Neural cell (in vitro differentiated cells): ENCODE data around the gene LRMDA. TPM values are rescaled to one million over a fixed set of nuclear protein-coding genes. Genes with fewer than 3 reads are reported as not detected.

ENCODE experiments used
- H2AFZ ChIP-seq: fragments of 200-600, 300-800 bp; sonication (generic), shearing (Covaris generic); 2 replicates; pipeline ENCODE4 v1.6.0; 2014; ENCODE audit warnings: low read depth, mild to moderate bottlenecking, antibody characterized with exemption, low read length, moderate library complexity
- H3F3A ChIP-seq: fragments of 200-600 bp; shearing (Covaris generic); 2 replicates; pipeline ENCODE4 v1.6.1; 2016; ENCODE audit warnings: mild to moderate bottlenecking, moderate library complexity, mixed read lengths, antibody characterized with exemption, low read length; ENCODE audit not compliant: insufficient read depth, poor library complexity, severe bottlenecking
- H3K27ac ChIP-seq: fragments of 200-600, 300-800 bp; sonication (generic), shearing (Covaris generic); 2 replicates; pipeline ENCODE4 v1.5.1; 2014; ENCODE audit warnings: mild to moderate bottlenecking, low read length, moderate library complexity
- H3K27me3 ChIP-seq: fragments of 300-800, 200-600 bp; sonication (generic), shearing (Covaris generic); 2 replicates; pipeline ENCODE4 v1.6.0; 2014; ENCODE audit warnings: mild to moderate bottlenecking, low read depth, low read length, moderate library complexity; ENCODE audit not compliant: insufficient read depth
- H3K36me3 ChIP-seq: fragments of 300-800, 200-600 bp; sonication (generic), shearing (Covaris generic); 2 replicates; pipeline ENCODE4 v1.5.1; 2014; ENCODE audit warnings: mild to moderate bottlenecking, antibody characterized with exemption, low read length, moderate library complexity; ENCODE audit not compliant: insufficient read depth
- H3K4me2 ChIP-seq: fragments of 300-800, 200-600 bp; sonication (generic), shearing (Covaris generic); 2 replicates; pipeline ENCODE4 v1.6.0; 2014; ENCODE audit warnings: mild to moderate bottlenecking, low read length
- H3K4me3 ChIP-seq: fragments of 300-800, 200-600 bp; sonication (generic), shearing (Covaris generic); 2 replicates; pipeline ENCODE4 v1.5.1; 2014; ENCODE audit warnings: mild to moderate bottlenecking, low read length, moderate library complexity
- H3K79me2 ChIP-seq: fragments of 200-600 bp; shearing (Covaris generic); replicated peaks from 2 replicates; pipeline ENCODE4 v1.6.0; 2014; ENCODE audit warnings: mild to moderate bottlenecking, low read length, moderate library complexity; ENCODE audit not compliant: insufficient read depth
- H3K9ac ChIP-seq: fragments of 300-800, 200-600 bp; sonication (generic), shearing (Covaris generic); 2 replicates; pipeline ENCODE4 v1.6.1; 2016; ENCODE audit warnings: mild to moderate bottlenecking, low read length, mixed read lengths
- H3K9me2 ChIP-seq: fragments of 200-600 bp; shearing (Covaris generic); 2 replicates; pipeline ENCODE4 v1.6.1; 2016; ENCODE audit warnings: mild to moderate bottlenecking, low read length, mixed read lengths; ENCODE audit not compliant: insufficient read depth
- H3K9me3 ChIP-seq: fragments of 200-600, 300-800 bp; sonication (generic), shearing (Covaris generic); 2 replicates; pipeline ENCODE4 v1.6.1; 2016; ENCODE audit warnings: mild to moderate bottlenecking, mixed run types, low read length, moderate library complexity, mixed read lengths
- H4K20me1 ChIP-seq: fragments of 200-600 bp; shearing (Covaris generic); 2 replicates; pipeline ENCODE4 v1.6.1; 2016; ENCODE audit warnings: mild to moderate bottlenecking, mixed run types; ENCODE audit not compliant: insufficient read depth
- EP300 ChIP-seq: fragments of 450-650 bp; conservative IDR thresholded peaks from 2 replicates; pipeline ENCODE4 v1.6.1; 2014; ENCODE audit warnings: antibody characterized with exemption, mild to moderate bottlenecking, moderate library complexity; ENCODE audit not compliant: poor library complexity, severe bottlenecking
- EZH2 ChIP-seq: fragments of 200-600, 300-800 bp; shearing (Covaris generic), sonication (generic); IDR thresholded peaks from 2 replicates; pipeline ENCODE4 v1.6.1; 2014; ENCODE audit warnings: antibody characterized with exemption, low read length, borderline replicate concordance, mild to moderate bottlenecking; ENCODE audit not compliant: insufficient read depth, poor library complexity, severe bottlenecking
- MXI1 ChIP-seq: fragments of 450-650 bp; conservative IDR thresholded peaks from 2 replicates; pipeline ENCODE4 v1.6.1; 2014; ENCODE audit warnings: antibody characterized with exemption, mild to moderate bottlenecking; ENCODE audit not compliant: poor library complexity, severe bottlenecking
- POLR2AphosphoS5 ChIP-seq: IDR thresholded peaks from 2 replicates; pipeline ENCODE4 v1.6.1; 2012
- RAD21 ChIP-seq: fragments of 450-650 bp; conservative IDR thresholded peaks from 2 replicates; pipeline ENCODE4 v1.6.1; 2014; ENCODE audit warnings: antibody characterized with exemption, mild to moderate bottlenecking, moderate library complexity
- SMC3 ChIP-seq: fragments of 450-650 bp; conservative IDR thresholded peaks from 2 replicates; pipeline ENCODE4 v1.6.1; 2014; ENCODE audit warnings: antibody characterized with exemption, mild to moderate bottlenecking, moderate library complexity; ENCODE audit not compliant: poor library complexity
- TAF1 ChIP-seq: IDR thresholded peaks from 2 replicates; pipeline ENCODE4 v1.6.1; 2012; ENCODE audit warnings: low read depth
- polyA plus RNA-seq: library from polyadenylated mRNA; depleted of rRNA; stranded (reverse); fragments of >200 nt; gene quantifications from 2 replicates; pipeline ENCODE4 v1.2.3, GENCODE V29; 2014
- TF ChIP-seq, protein P1 (sequence below): fragments of 450-650 bp; IDR thresholded peaks from 2 replicates; pipeline ENCODE4 v1.5.1; 2014; ENCODE audit warnings: antibody characterized with exemption, mild to moderate bottlenecking, moderate library complexity; ENCODE audit not compliant: poor library complexity, severe bottlenecking
- TF ChIP-seq, protein P2 (sequence below): IDR thresholded peaks from 2 replicates; pipeline ENCODE4 v1.6.1; 2012; ENCODE audit warnings: borderline replicate concordance

Gene LRMDA
- polyA plus RNA-seq, 1 donor from 2014 or later, result 5.6 TPM

DNA sequence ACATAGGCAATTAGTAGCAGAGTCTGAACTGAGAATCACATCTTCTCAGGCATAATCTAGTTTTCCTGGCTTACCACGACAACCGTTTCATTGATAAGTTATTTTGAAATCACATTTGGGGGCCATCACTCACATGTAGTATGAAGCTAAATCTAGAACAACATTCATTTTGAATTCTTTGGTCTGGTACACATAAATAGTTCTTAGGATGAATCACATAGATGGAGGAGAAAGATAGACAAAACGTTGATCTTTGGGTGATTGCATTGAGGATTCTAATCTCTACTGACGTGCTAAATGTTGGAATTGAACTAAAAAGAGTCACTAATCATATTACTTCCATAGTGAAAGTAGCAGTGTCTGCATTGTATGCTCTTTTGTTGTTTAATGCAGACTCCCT is 1022.6 kb downstream of the LRMDA start:
- no peak overlapping the region for H3K4me3 ChIP-seq
- H3K9ac ChIP-seq, result no peak overlapping the region
- H3K9me2 ChIP-seq, result no peaks in the 10 kb centered on the region
- H3K4me2 ChIP-seq, result no peak overlapping the region
- H3K36me3 ChIP-seq, result no peaks in the 10 kb centered on the region
- H3K27me3 ChIP-seq, result no peaks in the 10 kb centered on the region
- TF ChIP-seq, protein P1, sequence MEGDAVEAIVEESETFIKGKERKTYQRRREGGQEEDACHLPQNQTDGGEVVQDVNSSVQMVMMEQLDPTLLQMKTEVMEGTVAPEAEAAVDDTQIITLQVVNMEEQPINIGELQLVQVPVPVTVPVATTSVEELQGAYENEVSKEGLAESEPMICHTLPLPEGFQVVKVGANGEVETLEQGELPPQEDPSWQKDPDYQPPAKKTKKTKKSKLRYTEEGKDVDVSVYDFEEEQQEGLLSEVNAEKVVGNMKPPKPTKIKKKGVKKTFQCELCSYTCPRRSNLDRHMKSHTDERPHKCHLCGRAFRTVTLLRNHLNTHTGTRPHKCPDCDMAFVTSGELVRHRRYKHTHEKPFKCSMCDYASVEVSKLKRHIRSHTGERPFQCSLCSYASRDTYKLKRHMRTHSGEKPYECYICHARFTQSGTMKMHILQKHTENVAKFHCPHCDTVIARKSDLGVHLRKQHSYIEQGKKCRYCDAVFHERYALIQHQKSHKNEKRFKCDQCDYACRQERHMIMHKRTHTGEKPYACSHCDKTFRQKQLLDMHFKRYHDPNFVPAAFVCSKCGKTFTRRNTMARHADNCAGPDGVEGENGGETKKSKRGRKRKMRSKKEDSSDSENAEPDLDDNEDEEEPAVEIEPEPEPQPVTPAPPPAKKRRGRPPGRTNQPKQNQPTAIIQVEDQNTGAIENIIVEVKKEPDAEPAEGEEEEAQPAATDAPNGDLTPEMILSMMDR, result no peak
- TF ChIP-seq EZH2 (no peak), SMC3 (no peak), EP300 (no peak), RAD21 (no peak), MXI1 (no peak), POLR2AphosphoS5 (no peak), TAF1 (no peak)
- TF ChIP-seq, protein P2, sequence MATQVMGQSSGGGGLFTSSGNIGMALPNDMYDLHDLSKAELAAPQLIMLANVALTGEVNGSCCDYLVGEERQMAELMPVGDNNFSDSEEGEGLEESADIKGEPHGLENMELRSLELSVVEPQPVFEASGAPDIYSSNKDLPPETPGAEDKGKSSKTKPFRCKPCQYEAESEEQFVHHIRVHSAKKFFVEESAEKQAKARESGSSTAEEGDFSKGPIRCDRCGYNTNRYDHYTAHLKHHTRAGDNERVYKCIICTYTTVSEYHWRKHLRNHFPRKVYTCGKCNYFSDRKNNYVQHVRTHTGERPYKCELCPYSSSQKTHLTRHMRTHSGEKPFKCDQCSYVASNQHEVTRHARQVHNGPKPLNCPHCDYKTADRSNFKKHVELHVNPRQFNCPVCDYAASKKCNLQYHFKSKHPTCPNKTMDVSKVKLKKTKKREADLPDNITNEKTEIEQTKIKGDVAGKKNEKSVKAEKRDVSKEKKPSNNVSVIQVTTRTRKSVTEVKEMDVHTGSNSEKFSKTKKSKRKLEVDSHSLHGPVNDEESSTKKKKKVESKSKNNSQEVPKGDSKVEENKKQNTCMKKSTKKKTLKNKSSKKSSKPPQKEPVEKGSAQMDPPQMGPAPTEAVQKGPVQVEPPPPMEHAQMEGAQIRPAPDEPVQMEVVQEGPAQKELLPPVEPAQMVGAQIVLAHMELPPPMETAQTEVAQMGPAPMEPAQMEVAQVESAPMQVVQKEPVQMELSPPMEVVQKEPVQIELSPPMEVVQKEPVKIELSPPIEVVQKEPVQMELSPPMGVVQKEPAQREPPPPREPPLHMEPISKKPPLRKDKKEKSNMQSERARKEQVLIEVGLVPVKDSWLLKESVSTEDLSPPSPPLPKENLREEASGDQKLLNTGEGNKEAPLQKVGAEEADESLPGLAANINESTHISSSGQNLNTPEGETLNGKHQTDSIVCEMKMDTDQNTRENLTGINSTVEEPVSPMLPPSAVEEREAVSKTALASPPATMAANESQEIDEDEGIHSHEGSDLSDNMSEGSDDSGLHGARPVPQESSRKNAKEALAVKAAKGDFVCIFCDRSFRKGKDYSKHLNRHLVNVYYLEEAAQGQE, result no peak
- H3K27ac ChIP-seq, result no peak overlapping the region
- H4K20me1 ChIP-seq, result no peaks in the 10 kb centered on the region
- H2AFZ ChIP-seq, result no peak overlapping the region
- no peaks in the 10 kb centered on the region for H3K9me3 ChIP-seq
- no peaks in the 10 kb centered on the region for H3K79me2 ChIP-seq
- H3F3A ChIP-seq, result no peaks in the 10 kb centered on the region

DNA sequence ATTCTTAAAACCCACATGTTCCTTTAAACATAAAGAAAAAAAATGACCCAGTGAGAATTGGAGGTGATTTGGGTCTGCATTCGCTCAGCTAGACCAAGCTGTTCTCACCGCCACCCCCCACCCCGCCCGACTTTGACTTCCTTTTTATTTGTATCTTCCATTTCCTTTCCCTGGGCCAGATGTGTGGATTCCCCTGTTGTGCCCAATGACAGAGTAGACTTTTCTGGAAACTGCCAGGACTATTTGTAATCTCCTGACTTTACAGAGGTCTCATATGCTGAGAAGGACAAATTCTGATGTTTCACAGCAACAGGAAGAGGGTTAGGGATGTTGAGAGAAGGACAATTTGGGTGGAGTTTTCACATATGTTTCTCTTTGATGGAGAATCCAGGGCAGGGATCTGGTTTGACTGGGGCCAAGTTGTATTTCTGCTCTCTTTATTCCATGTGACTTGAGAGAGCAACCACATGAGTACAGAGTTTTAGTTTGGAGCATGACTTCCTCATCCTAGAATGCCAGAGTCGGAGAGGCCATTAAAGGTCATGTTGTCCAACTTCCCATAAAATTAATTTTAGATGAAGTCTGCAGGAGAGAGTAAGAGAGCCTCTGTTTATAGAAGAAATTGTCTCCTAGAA is 1023.2 kb downstream of the LRMDA start:
- Histone ChIP-seq H3K9ac (no peak overlapping the region), H3F3A (no peaks in the 10 kb centered on the region), H2AFZ (no peak overlapping the region), H3K27ac (no peak overlapping the region), H3K9me2 (no peaks in the 10 kb centered on the region), H3K79me2 (no peaks in the 10 kb centered on the region), H3K27me3 (no peaks in the 10 kb centered on the region), H3K4me2 (no peak overlapping the region), H4K20me1 (no peaks in the 10 kb centered on the region), H3K4me3 (no peak overlapping the region), H3K36me3 (no peaks in the 10 kb centered on the region), H3K9me3 (no peaks in the 10 kb centered on the region)
- no peak for TF ChIP-seq EZH2
- TF ChIP-seq RAD21, result no peak
- no peak for TF ChIP-seq SMC3
- no peak for TF ChIP-seq MXI1
